GM23338 (cell line): ENCODE measurements around the gene NELFB. TPM values are rescaled to one million over a fixed set of nuclear protein-coding genes. Genes with fewer than 3 reads are reported as not detected.

Source experiments
- ATAC-seq: fragments of 200-7000 bp; cut with Tn5 transposase; 3 replicates; pipeline ENCODE4 v1.9.1; 2020
- DNase-seq: peaks from one replicate; pipeline ENCODE4 v3.0.0-alpha.2; 2015; ENCODE audit warnings: low spot score
- H2AFZ ChIP-seq: fragments of 200-600 bp; sonication (generic); 2 replicates; pipeline ENCODE4 v1.8.0; 2016; ENCODE audit warnings: antibody characterized with exemption, mild to moderate bottlenecking, moderate library complexity
- H3F3A ChIP-seq: fragments of 200-600 bp; sonication (generic); replicated peaks from 2 replicates; pipeline ENCODE4 v1.8.0; 2017; ENCODE audit warnings: antibody characterized with exemption, mixed run types, low read depth
- H3K27ac ChIP-seq: fragments of 200-600 bp; sonication (generic); 2 replicates; pipeline ENCODE4 v1.6.1; 2016; ENCODE audit warnings: low read depth
- H3K27me3 ChIP-seq: fragments of 200-600 bp; sonication (generic); 2 replicates; pipeline ENCODE4 v1.8.0; 2016; ENCODE audit warnings: mild to moderate bottlenecking, mixed run types, moderate library complexity; ENCODE audit not compliant: insufficient read depth
- H3K36me3 ChIP-seq: fragments of 200-600 bp; sonication (generic); 2 replicates; pipeline ENCODE4 v1.8.0; 2016; ENCODE audit warnings: mild to moderate bottlenecking; ENCODE audit not compliant: insufficient read depth
- H3K4me1 ChIP-seq: fragments of 200-600 bp; sonication (generic); 2 replicates; pipeline ENCODE4 v1.8.0; 2016; ENCODE audit warnings: mild to moderate bottlenecking, moderate library complexity; ENCODE audit not compliant: insufficient read depth
- H3K4me2 ChIP-seq: fragments of 200-600 bp; sonication (generic); 2 replicates; pipeline ENCODE4 v1.7.1; 2017; ENCODE audit warnings: mixed run types
- H3K4me3 ChIP-seq: fragments of 200-600 bp; sonication (generic); 2 replicates; pipeline ENCODE4 v1.6.1; 2016; ENCODE audit warnings: mixed run types
- H3K79me2 ChIP-seq: fragments of 200-600 bp; sonication (generic); replicated peaks from 2 replicates; pipeline ENCODE4 v1.8.0; 2017; ENCODE audit warnings: mild to moderate bottlenecking; ENCODE audit not compliant: insufficient read depth
- H3K9me2 ChIP-seq: fragments of 200-600 bp; sonication (generic); 2 replicates; pipeline ENCODE4 v1.8.0; 2017; ENCODE audit not compliant: insufficient read depth
- H4K20me1 ChIP-seq: fragments of 200-600 bp; sonication (generic); replicated peaks from 2 replicates; pipeline ENCODE4 v1.8.0; 2017; ENCODE audit warnings: mild to moderate bottlenecking; ENCODE audit not compliant: insufficient read depth
- H3K27ac Mint-ChIP-seq: 2 replicates; pipeline ENCODE4 v1.8.0; 2020; ENCODE audit warnings: inconsistent platforms, mild to moderate bottlenecking, moderate library complexity, mixed read lengths
- H3K27me3 Mint-ChIP-seq: 3 replicates; pipeline ENCODE4 v1.8.0; 2022; ENCODE audit warnings: low read depth, mild to moderate bottlenecking, moderate library complexity, mixed read lengths, inconsistent platforms; ENCODE audit not compliant: insufficient read depth, poor library complexity
- H3K36me3 Mint-ChIP-seq: 3 replicates; pipeline ENCODE4 v1.8.0; 2021; ENCODE audit warnings: low read depth, mild to moderate bottlenecking, inconsistent platforms, moderate library complexity, mixed read lengths
- H3K4me1 Mint-ChIP-seq: 3 replicates; pipeline ENCODE4 v1.8.0; 2020; ENCODE audit warnings: mild to moderate bottlenecking, inconsistent platforms, mixed read lengths
- H3K4me3 Mint-ChIP-seq: 3 replicates; pipeline ENCODE4 v1.8.0; 2021; ENCODE audit warnings: moderate library complexity, mild to moderate bottlenecking, inconsistent platforms, mixed read lengths
- H3K9me3 Mint-ChIP-seq: 3 replicates; pipeline ENCODE4 v1.8.0; 2020; ENCODE audit warnings: moderate library complexity, mild to moderate bottlenecking, inconsistent platforms, mixed read lengths
- CREB1 ChIP-seq: fragments of 250-450 bp; sonication (Bioruptor Pico); IDR thresholded peaks from 2 replicates; pipeline ENCODE4 v1.5.0; 2020; ENCODE audit warnings: low read depth, mild to moderate bottlenecking, moderate library complexity
- CTCF ChIP-seq, 2 experiments: fragments of 200-600 bp in 1 of 2; sonication (generic) in 1 of 2; conservative IDR thresholded peaks; 2 replicates each; pipeline versions ENCODE4 v1.5.1 to v1.6.1; 2016 to 2017; ENCODE audit warnings: antibody characterized with exemption in 2 of 2, low read depth in 2 of 2, mild to moderate bottlenecking in 2 of 2, moderate library complexity in 1 of 2
- ETS1 ChIP-seq: IDR thresholded peaks from 2 replicates; pipeline ENCODE4 v1.6.1; 2016; ENCODE audit warnings: antibody characterized with exemption
- EZH2phosphoT487 ChIP-seq: fragments of 200-600 bp; sonication (generic); IDR thresholded peaks from one replicate; pipeline ENCODE4 v1.8.1; 2018; ENCODE audit warnings: antibody characterized with exemption; ENCODE audit not compliant: unreplicated experiment
- JUNB ChIP-seq: IDR thresholded peaks from one replicate; pipeline ENCODE4 v1.6.1; 2016; ENCODE audit warnings: antibody characterized with exemption; ENCODE audit not compliant: unreplicated experiment
- POLR2AphosphoS5 ChIP-seq: IDR thresholded peaks from 2 replicates; pipeline ENCODE4 v1.6.1; 2016; ENCODE audit warnings: antibody characterized with exemption, low read depth
- REST ChIP-seq: IDR thresholded peaks from one replicate; pipeline ENCODE4 v1.6.1; 2018; ENCODE audit warnings: antibody characterized with exemption; ENCODE audit not compliant: unreplicated experiment
- STAT1 ChIP-seq: IDR thresholded peaks from one replicate; pipeline ENCODE4 v1.6.1; 2016; ENCODE audit warnings: antibody characterized with exemption; ENCODE audit not compliant: unreplicated experiment
- ZNF114 ChIP-seq: fragments of 250-450 bp; sonication (Bioruptor Pico); IDR thresholded peaks from 2 replicates; pipeline ENCODE4 v1.5.0; 2020; ENCODE audit warnings: mild to moderate bottlenecking, moderate library complexity
- ZNF462 ChIP-seq: fragments of 250-450 bp; sonication (Bioruptor Pico); IDR thresholded peaks from 2 replicates; pipeline ENCODE4 v1.5.0; 2020; ENCODE audit warnings: mild to moderate bottlenecking, moderate library complexity
- polyA plus RNA-seq: library from polyadenylated mRNA; unstranded; fragments of >200 nt; fragmentation: Nextera tagmentation; extraction: Ambion mirVana; gene quantifications from 2 replicates; pipeline ENCODE4 v1.2.1, GENCODE V29; 2016
- total RNA-seq: library from RNA; depleted of rRNA; stranded (reverse); fragments of >200 nt; shearing (Covaris generic); gene quantifications from 2 replicates; pipeline ENCODE4 v1.2.3, GENCODE V29; 2014

NELFB gene
- total and polyA plus RNA-seq, 2 experiments from 2014 or later = 30.0 to 97.3 TPM

- TF ChIP-seq ZNF462 (CRISPR knock-in tag) (no peak), POLR2AphosphoS5 (no peak), EZH2phosphoT487 (no peak)
Measured at GRCh38 chr9:137232510-137232909, 22.6 kb upstream of the NELFB start (continued).

GRCh38 chr9:137233143-137233980 is 21.8 kb upstream of the NELFB start:
- Histone ChIP-seq H2AFZ (no peak overlapping the region), H3K4me2 (no peak overlapping the region), H3K36me3 (no peaks in the 10 kb centered on the region), H3F3A (no peaks in the 10 kb centered on the region), H3K9me2 (no peaks in the 10 kb centered on the region), H4K20me1 (no peaks in the 10 kb centered on the region), H3K4me1 (peaks cover 10% of the 10 kb centered on the region; the same call in 1 of the 2 replicates), H3K27ac (no peak overlapping the region), H3K79me2 (no peaks in the 10 kb centered on the region), H3K4me3 (no peak overlapping the region), H3K27me3 (no peaks in the 10 kb centered on the region)
- Mint-ChIP-seq H3K4me1 (peaks cover 13% of the 10 kb centered on the region; the same call in 2 of the 3 replicates), H3K36me3 (no peaks in the 10 kb centered on the region), H3K4me3 (no peak overlapping the region), H3K27ac (no peak overlapping the region), H3K27me3 (peaks cover 8% of the 10 kb centered on the region), H3K9me3 (no peaks in the 10 kb centered on the region)
- no peak for TF ChIP-seq ETS1
- no peak for TF ChIP-seq JUNB
- TF ChIP-seq CTCF (conservative IDR thresholded peaks at IDR 0.05; ENCODE audit: low read depth in 2 of 2) = peak in 1 of 2 experiments; percentile 28; a peak in 2 of 4 replicates
- no peak for TF ChIP-seq STAT1
- no peak for TF ChIP-seq CREB1 (CRISPR knock-in tag)
- no peak for TF ChIP-seq POLR2AphosphoS5
- no peak for TF ChIP-seq REST
- no peak for TF ChIP-seq ZNF114 (CRISPR knock-in tag)
- ATAC-seq (no peak), DNase-seq (no peak)
